Activated T-cell treated with anti-CD3 and anti-CD28 coated beads for 24 hours (primary cell): ENCODE measurements around the gene FLYWCH1.

Experiments used
- DNase-seq: peaks from one replicate; pipeline ENCODE4 v3.0.0-alpha.2; 2020; ENCODE audit warnings: low read depth

The FLYWCH1 gene, protein sequence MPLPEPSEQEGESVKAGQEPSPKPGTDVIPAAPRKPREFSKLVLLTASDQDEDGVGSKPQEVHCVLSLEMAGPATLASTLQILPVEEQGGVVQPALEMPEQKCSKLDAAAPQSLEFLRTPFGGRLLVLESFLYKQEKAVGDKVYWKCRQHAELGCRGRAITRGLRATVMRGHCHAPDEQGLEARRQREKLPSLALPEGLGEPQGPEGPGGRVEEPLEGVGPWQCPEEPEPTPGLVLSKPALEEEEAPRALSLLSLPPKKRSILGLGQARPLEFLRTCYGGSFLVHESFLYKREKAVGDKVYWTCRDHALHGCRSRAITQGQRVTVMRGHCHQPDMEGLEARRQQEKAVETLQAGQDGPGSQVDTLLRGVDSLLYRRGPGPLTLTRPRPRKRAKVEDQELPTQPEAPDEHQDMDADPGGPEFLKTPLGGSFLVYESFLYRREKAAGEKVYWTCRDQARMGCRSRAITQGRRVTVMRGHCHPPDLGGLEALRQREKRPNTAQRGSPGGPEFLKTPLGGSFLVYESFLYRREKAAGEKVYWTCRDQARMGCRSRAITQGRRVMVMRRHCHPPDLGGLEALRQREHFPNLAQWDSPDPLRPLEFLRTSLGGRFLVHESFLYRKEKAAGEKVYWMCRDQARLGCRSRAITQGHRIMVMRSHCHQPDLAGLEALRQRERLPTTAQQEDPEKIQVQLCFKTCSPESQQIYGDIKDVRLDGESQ

DNA sequence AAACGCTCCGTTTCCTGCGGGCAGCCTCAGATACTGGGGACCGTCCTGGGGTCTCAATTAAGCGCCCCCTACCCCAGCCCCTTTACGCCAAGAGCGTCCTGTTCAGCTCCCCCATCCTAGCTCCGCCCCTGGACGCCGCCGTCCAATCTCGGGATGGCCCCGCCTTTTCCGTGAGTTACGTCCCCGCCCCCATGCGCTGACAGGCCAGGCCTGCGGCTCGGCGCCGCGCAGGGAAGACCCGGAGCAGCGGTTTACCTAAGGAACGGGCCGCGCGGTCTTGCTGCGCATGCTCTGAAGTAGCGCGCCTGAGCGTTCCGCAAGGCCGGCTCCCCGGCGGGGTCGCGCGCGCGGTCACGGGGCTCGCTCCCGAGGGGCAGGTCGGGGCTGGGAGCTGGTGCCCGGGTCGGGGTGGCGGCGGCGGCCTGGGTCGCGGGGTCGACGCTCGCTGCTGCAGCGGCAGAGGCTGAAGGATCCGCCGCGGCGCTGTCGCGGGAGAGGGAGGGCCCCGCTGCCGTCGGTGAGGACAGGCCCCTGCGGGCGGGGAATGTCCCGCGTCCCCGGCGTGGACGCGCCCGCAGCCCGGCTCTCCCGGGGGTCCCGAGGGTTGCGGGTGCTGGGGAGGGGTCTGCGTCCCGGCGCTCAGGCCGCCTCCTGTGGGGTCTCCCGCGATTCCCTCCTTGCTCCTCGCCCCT lies at the start of gene FLYWCH1:
Gene FLYWCH1 (plus strand): TSS at position 294 of the 692 bp plus-strand sequence. CDS start 17,755 bp downstream, outside the sequence.
- DNase-seq = peak; percentile 98

DNA sequence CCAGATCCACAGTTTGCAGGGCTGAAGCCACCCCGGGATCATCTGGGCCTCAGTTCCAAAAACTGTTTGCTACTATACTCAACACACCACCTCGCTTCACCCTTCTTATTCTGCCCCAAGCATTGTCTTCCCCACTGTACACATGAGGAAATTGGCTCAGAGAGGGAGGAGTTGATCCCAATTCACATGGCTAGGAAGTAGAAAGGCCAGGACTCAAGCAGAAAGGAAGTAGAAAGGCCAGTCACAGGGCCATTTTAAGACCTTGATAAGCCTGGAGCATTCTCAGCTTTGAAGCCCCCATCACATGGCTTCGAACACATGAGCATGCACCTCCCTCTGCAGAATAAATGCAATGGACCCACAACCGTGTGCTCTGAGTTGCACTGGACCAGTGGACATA lies 46.1 kb upstream of the FLYWCH1 start:
- no peak for DNase-seq

- no peak for DNase-seq
Measured at GRCh38 chr16:2866431-2866830, 45.3 kb upstream of the FLYWCH1 start.

- no peak for DNase-seq
Measured at GRCh38 chr16:2867661-2867986, 44.1 kb upstream of the FLYWCH1 start.

GRCh38 chr16:2867987-2868789 lies 43.5 kb upstream of the FLYWCH1 start:
- peak; percentile 95 for DNase-seq

- DNase-seq = no peak
Measured at GRCh38 chr16:2871926-2872325, 39.8 kb upstream of the FLYWCH1 start.

DNA sequence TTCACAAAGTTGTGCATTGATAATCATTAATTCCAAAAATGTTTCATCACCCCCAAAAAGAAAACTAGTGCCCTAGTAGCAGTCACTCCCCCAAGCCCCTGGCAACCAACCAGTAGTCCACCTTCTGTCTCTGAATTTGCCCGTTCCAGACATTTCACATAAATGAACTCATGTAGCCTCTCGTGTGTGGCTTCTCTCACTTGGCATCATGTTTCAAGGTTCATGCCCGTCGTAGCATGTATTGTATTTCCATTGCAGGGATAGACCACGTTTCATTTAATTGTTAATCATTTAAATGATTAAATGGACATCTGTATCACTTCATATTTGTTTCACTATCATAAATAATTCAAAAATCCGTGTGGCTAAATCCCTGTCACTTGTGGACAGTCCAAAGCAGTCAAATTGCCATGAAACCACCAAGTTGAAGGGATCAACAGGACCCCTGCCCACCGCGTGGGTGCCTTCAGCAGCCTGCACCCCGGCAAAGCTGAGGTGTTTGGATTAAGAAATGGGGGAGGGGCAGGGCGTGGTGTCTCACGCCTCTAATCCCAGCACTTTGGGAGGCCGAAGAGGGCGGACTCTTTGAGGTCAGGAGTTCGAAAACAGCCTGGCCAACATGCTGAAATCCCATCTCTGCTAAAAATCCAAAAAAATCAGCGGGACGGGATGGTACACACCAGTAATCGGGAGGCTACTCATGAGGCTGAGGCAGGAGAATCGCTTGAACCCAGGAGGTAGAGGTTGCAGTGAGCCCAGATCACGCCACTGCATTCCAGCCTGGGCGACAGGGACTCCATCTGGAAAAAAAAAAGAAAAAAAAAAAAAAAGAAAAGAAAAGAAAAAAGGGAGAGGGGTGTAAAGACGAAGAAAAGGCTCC lies 37.5 kb upstream of the FLYWCH1 start:
- DNase-seq = no peak

DNA sequence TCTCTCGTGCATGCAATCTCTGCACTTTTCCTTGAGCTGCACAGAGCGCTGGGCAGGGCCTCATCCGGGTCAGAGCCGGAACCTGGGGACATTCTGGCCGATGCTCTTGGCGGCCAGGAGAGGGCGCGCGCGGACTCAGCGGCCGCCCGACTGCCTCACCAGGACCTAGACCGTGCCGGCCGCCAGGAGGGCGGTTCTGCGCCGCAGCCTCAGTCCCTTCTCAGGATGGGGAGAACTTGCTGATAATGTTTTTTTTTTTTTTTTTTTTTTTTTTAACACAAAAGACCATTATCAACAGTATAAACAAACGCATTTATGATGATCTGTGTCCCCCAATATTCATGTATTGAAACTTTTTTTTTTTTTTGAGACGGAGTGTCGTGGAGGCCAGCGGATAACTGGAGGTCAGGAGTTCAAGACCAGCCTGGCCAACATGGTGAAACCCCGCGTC lies 36.8 kb upstream of the FLYWCH1 start:
- peak; percentile 53 for DNase-seq

GRCh38 chr16:2879854-2880508 lies 31.8 kb upstream of the FLYWCH1 start:
- DNase-seq = no peak

- DNase-seq = no peak
Measured at GRCh38 chr16:2881783-2882649, 29.7 kb upstream of the FLYWCH1 start.

DNA sequence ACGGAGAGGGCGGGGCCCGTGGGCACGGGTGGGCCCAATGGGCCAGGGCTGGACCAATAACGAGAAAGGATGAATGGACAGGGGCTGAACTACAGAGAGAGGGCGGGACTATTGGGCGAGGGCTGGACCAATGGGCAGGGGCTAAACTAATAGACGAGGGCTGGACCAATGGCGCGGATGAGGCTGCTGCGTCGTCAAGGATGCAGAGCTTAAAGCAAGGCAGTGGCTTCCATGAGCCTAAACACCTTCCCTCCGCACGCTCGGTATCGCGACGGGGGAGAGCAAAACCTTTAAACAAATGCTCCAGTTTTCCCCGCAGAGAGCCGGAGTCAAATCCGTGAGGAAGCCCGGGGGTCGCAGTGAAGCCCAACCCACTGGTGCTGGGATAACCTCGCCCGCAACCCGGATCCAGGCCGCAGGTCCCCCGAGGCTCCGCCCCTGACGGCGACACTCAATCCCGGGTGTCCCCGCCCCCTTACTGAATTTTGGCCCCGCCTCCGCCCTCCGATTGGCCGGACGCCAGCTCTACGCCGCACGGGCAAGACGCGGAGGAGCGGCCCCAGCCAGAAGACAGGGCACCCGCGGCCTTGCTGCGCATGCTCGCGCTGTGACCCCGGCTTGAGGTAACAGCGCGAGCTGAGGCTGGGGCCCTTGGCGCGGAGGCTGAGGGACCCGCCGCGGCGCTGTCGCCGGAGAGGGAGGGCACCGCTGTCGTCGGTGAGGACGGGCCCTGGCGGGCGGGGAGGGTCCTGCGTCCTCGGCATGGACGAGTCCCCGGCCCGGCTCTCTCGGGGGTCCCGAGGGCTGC lies 28.9 kb upstream of the FLYWCH1 start, which contains the start of gene FLYWCH2:
Gene FLYWCH2 (plus strand): TSS at position 566 of the 808 bp plus-strand sequence. CDS start 13,235 bp downstream, outside the sequence.
- peak; percentile 100 for DNase-seq

- DNase-seq = no peak
Measured at GRCh38 chr16:2883458-2883908, 28.2 kb upstream of the FLYWCH1 start.

GRCh38 chr16:2884041-2884451 lies 27.7 kb upstream of the FLYWCH1 start:
- DNase-seq = no peak

DNA sequence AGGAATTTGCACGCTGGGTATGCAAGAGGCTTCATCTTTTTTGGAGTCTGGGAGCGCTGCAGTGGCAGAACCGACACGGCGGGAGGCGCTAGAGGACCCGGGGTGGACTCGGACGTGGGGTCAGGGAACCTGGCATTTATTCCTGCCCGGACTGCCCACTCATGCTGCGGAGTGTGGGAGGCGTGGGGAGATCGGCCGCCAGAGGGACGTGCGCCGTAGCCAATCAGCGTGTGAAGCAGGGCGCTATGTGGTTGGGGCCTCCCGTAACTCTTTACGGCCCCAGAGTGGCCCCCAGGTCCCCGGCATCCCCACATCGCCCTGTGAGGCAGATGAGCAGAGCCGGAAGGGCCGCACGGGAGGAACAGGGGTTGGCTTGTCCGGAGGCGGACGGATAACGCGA lies 17.5 kb upstream of the FLYWCH1 start:
- DNase-seq = no peak

DNA sequence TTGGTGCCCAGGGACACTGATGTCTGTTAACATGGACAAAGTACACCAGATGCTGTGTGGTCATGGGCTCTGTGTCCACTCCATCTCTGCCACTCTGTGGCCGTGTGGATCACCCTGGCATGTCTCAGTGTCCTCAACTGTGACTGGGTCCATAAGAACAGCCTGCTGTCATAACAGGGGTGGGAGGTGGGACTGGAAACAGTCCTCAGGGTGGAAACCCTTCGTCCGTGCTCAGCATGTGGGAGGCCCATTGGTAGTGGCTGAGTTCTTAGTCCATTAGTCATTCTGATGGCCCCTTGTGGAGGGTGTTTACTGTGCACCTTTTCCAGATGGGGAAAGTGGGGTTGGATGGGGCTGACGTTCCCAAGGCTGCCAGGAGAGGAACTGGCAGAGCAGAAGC lies 15.9 kb upstream of the FLYWCH1 start:
- no peak for DNase-seq

- no peak for DNase-seq
Measured at GRCh38 chr16:2896480-2897010, 15.2 kb upstream of the FLYWCH1 start.

DNA sequence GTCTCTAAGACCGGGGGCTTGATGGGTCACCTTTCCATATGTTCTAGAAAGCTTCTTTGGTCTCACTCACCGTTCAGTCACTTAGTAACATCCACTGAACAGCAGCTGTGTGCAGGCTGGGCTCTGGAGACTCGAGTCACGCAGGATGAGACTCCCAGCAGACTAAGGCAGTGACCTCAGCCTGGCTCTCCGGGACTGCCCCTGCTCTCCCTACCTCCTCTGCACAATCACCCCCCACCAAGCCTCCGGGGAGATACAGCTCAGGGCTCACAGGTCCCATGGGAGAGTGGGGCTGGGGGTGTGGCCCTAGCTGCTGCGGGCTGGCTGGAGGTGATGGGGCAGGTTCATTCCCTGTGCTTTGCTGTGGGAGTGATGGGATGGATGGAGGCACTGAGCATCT lies 14.6 kb upstream of the FLYWCH1 start:
- DNase-seq = no peak
